Measurements from ENCODE around the gene MRPS27.

DNA sequence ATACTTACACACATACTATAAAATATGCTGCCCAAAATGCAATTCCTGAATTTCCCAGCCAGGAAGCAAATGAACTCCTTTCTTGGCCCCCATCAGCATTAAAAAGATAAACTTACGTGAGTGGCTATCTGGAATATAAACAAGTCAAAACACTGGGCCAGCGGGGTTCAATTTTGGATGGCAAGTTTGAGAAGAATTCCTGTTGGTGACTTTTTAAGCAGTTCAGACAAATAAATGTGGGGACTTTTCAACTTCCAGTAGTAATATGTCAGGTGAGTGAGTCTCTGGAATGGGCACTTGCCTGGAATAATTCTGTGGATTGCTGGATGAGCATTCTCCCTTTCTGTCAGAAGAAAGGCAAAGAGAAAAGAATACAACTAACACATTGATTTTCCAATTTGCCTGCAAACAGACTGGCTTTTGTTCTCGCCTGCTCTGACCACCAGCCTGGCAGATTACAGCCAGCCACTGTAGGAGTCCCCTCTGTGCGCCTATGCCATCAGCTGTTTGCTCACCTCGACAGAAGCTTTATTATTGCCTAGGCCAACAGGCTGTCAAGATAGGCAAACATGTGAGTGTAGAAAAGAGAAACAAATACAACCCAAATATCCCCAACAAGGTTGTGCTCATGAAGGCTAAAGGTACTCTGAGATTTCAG is 78.6 kb downstream of the MRPS27 start:
- TF ChIP-seq, protein P1, sequence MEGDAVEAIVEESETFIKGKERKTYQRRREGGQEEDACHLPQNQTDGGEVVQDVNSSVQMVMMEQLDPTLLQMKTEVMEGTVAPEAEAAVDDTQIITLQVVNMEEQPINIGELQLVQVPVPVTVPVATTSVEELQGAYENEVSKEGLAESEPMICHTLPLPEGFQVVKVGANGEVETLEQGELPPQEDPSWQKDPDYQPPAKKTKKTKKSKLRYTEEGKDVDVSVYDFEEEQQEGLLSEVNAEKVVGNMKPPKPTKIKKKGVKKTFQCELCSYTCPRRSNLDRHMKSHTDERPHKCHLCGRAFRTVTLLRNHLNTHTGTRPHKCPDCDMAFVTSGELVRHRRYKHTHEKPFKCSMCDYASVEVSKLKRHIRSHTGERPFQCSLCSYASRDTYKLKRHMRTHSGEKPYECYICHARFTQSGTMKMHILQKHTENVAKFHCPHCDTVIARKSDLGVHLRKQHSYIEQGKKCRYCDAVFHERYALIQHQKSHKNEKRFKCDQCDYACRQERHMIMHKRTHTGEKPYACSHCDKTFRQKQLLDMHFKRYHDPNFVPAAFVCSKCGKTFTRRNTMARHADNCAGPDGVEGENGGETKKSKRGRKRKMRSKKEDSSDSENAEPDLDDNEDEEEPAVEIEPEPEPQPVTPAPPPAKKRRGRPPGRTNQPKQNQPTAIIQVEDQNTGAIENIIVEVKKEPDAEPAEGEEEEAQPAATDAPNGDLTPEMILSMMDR (IDR thresholded peaks at IDR 0.05), result no peak
- no peak for TF ChIP-seq POLR2A (IDR thresholded peaks at IDR 0.05)
